ACC112 (cell line): ENCODE data around the gene TMTC1.

Experiments used
- H2AFZ ChIP-seq: fragments of 200-600 bp; sonication (generic); one replicate; pipeline ENCODE4 v1.6.0; 2017; ENCODE audit warnings: antibody characterized with exemption, low read length; ENCODE audit not compliant: unreplicated experiment
- H3K27ac ChIP-seq: fragments of 200-600 bp; sonication (generic); 2 replicates; pipeline ENCODE4 v1.5.1; 2014; ENCODE audit warnings: low read depth, mild to moderate bottlenecking, antibody characterized with exemption, low read length, moderate library complexity
- H3K27me3 ChIP-seq: fragments of 200-600 bp; sonication (generic); 2 replicates; pipeline ENCODE4 v1.6.1; 2014; ENCODE audit warnings: mild to moderate bottlenecking, antibody characterized with exemption, low read length, moderate library complexity, mixed read lengths; ENCODE audit not compliant: insufficient read depth
- H3K36me3 ChIP-seq: fragments of 200-600 bp; sonication (generic); 2 replicates; pipeline ENCODE4 v1.6.1; 2016; ENCODE audit warnings: mild to moderate bottlenecking, antibody characterized with exemption, low read length, moderate library complexity, mixed read lengths; ENCODE audit not compliant: insufficient read depth
- H3K4me1 ChIP-seq: fragments of 200-600 bp; sonication (generic); one replicate; pipeline ENCODE4 v1.6.1; 2016; ENCODE audit warnings: low read length, mixed read lengths; ENCODE audit not compliant: insufficient read depth, unreplicated experiment, control insufficient read depth
- H3K4me3 ChIP-seq: fragments of 200-600 bp; sonication (generic); 2 replicates; pipeline ENCODE4 v1.5.1; 2014; ENCODE audit warnings: mild to moderate bottlenecking, low read depth, low read length
- H3K79me2 ChIP-seq: fragments of 200-600 bp; sonication (generic); one replicate; pipeline ENCODE4 v1.6.0; 2016; ENCODE audit warnings: low read length; ENCODE audit not compliant: control insufficient read depth, unreplicated experiment, insufficient read depth

The TMTC1 gene

GRCh38 chr12:29756741-29757390 is 26.9 kb downstream of the TMTC1 start:
- Histone ChIP-seq H3K27me3 (no peaks in the 10 kb centered on the region), H2AFZ (no peak overlapping the region), H3K36me3 (peaks cover 64% of the 10 kb centered on the region), H3K27ac (peak overlapping the region; percentile 71), H3K4me3 (no peak overlapping the region), H3K4me1 (peaks cover 42% of the 10 kb centered on the region), H3K79me2 (peaks cover 11% of the 10 kb centered on the region)

DNA sequence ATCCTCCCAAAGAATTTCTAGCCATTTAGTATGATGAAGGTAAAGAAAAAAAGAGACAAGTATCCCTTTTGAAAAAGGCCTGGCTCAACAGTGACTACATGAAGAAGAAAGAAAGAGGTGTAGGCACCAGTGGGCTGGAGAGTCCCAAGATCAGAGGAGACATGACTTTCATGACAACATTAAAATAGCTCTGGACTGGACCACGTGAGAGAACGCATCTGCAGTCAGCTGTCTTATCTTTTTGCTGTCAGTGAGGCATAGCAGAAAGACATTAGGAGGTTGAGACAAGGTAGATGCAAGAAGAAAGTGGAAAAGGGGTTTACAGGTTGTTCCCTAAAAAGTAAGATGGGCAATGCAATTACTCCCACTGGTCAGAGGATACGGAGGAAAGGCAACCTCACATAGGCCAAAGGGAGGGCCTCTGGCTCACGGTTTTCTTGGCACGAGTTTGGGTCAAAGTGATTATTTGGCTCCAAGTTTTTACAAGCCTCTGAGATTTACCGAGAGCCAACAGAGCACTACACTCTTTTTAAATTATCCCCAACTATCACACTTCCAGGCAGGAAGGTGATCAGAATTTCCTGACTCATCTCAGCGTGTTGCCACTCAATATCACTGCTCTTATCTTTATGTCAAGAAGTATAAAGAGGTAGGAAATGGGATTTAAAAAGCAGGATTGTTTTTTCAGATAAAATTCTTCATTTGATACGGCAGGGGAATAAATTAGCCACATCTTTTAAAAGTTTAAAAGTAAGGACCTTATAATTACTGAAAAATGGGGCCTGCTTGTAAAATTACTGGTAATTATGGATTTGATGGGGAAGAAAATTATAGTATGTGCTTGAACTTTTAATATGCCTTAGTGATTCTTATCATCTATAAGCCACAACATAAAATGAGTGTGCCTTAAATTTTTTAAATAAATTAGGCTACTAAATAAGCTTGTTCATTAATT is 29.2 kb downstream of the TMTC1 start:
- Histone ChIP-seq H3K79me2 (peaks cover 17% of the 10 kb centered on the region), H2AFZ (no peak overlapping the region), H3K4me1 (peaks cover 53% of the 10 kb centered on the region), H3K36me3 (peaks cover 79% of the 10 kb centered on the region), H3K27me3 (no peaks in the 10 kb centered on the region), H3K4me3 (no peak overlapping the region), H3K27ac (no peak overlapping the region)

- Histone ChIP-seq H3K27me3 (no peaks in the 10 kb centered on the region), H3K79me2 (peaks cover 23% of the 10 kb centered on the region), H3K4me1 (peaks cover 53% of the 10 kb centered on the region), H3K36me3 (peaks cover 75% of the 10 kb centered on the region), H3K4me3 (no peak overlapping the region), H3K27ac (0 out of 2 replicates have a peak overlapping the region, but pooled peaks have one; percentile 3), H2AFZ (no peak overlapping the region)
Observed at GRCh38 chr12:29752121-29752520, 31.6 kb downstream of the TMTC1 start.

- Histone ChIP-seq H3K27ac (0 out of 2 replicates have a peak overlapping the region, but pooled peaks have one; percentile 3), H2AFZ (no peak overlapping the region), H3K4me1 (peaks cover 49% of the 10 kb centered on the region), H3K36me3 (peaks cover 77% of the 10 kb centered on the region), H3K4me3 (no peak overlapping the region), H3K27me3 (no peaks in the 10 kb centered on the region), H3K79me2 (peaks cover 25% of the 10 kb centered on the region)
Observed at GRCh38 chr12:29751676-29752075, 32.1 kb downstream of the TMTC1 start.

DNA sequence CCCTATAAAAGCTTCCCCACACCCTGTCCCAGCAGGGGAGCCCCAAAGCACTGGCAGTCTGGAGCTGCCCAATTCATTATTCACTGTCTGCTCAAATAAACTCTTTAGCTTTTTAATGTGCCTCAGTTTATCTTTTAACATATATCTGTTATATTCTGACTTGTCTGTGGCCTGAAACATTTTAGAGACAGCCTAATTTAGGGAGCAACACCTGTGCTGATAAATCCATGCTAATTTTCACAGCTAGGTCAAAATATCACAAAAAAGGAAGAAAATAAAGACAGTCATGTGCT is 32.9 kb downstream of the TMTC1 start:
- Histone ChIP-seq H3K79me2 (peaks cover 27% of the 10 kb centered on the region), H3K27me3 (no peaks in the 10 kb centered on the region), H3K4me3 (no peak overlapping the region), H3K27ac (peak overlapping the region; percentile 12; the same call in 1 of the 2 replicates), H3K4me1 (peaks cover 41% of the 10 kb centered on the region), H3K36me3 (peaks cover 79% of the 10 kb centered on the region), H2AFZ (no peak overlapping the region)

- H2AFZ ChIP-seq = no peak overlapping the region
- H3K27ac ChIP-seq = peak overlapping the region; percentile 12
- H3K36me3 ChIP-seq = peaks cover 77% of the 10 kb centered on the region
- no peaks in the 10 kb centered on the region for H3K27me3 ChIP-seq
- H3K4me1 ChIP-seq = peaks cover 41% of the 10 kb centered on the region
- no peak overlapping the region for H3K4me3 ChIP-seq
- H3K79me2 ChIP-seq = peaks cover 27% of the 10 kb centered on the region
Observed at GRCh38 chr12:29750131-29750927, 33.4 kb downstream of the TMTC1 start.

DNA sequence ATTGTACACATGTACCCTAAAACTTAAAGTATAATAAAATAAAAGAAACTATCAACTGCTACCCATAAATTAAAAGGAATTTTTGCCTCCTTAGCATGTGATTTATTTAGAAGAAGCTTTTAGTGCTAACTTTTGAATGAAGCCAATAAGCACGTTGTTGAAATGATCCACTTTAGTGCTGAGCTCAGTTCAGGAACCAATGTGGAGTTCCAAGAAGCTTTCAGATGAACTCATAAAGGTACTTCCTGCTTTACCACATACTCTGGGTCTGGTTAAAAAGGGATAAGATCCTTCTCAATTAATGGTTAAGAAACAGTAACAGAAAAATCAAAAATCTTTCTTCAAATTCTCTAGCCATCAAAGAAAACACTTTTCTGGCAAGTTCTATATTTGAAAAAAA is 39.4 kb downstream of the TMTC1 start:
- peak overlapping the region; percentile 38; the same call in 1 of the 2 replicates for H3K4me3 ChIP-seq
- peaks cover 23% of the 10 kb centered on the region for H3K36me3 ChIP-seq
- H3K27ac ChIP-seq = peak overlapping the region; percentile 99
- H3K79me2 ChIP-seq = peaks cover 23% of the 10 kb centered on the region
- no peak overlapping the region for H2AFZ ChIP-seq
- H3K4me1 ChIP-seq = peaks cover 66% of the 10 kb centered on the region
- no peaks in the 10 kb centered on the region for H3K27me3 ChIP-seq

- Histone ChIP-seq H3K27ac (peak overlapping the region; percentile 99), H2AFZ (no peak overlapping the region), H3K36me3 (peaks cover 20% of the 10 kb centered on the region), H3K27me3 (no peaks in the 10 kb centered on the region), H3K79me2 (peaks cover 28% of the 10 kb centered on the region), H3K4me1 (peaks cover 71% of the 10 kb centered on the region), H3K4me3 (peak overlapping the region; percentile 59)
Observed at GRCh38 chr12:29743801-29744200, 39.9 kb downstream of the TMTC1 start.

GRCh38 chr12:29743077-29743476 is 40.7 kb downstream of the TMTC1 start:
- H3K4me1 ChIP-seq = peaks cover 74% of the 10 kb centered on the region
- peak overlapping the region; percentile 99 for H3K27ac ChIP-seq

DNA sequence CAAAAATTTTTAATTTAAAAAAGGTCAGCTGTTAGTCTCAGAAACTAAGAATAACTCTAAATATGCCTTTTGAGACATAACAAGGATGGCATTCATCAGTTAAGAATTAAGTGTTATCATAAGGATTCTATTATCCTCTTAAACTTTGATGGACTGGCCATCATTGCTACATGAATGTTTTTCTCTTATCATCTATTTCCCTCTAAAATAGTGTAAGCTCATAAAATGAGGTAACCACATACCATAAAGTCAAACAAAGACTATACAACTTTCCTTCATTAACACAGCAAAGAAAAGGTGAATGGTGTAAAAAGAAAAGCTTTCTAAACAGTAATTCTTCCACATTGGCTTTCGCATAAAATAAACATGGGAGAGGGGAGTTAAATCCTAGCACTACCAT is 41.1 kb downstream of the TMTC1 start:
- H3K36me3 ChIP-seq = peaks cover 12% of the 10 kb centered on the region
- H3K27ac ChIP-seq = peak overlapping the region; percentile 99
- H3K4me1 ChIP-seq = peaks cover 76% of the 10 kb centered on the region
- H3K4me3 ChIP-seq = peak overlapping the region; percentile 59; the same call in 1 of the 2 replicates
- H3K27me3 ChIP-seq = no peaks in the 10 kb centered on the region
- peaks cover 37% of the 10 kb centered on the region for H3K79me2 ChIP-seq
- H2AFZ ChIP-seq = no peak overlapping the region

More at GRCh38 chr12:29743077-29743476, 40.7 kb downstream of the TMTC1 start:
- Histone ChIP-seq H3K27me3 (no peaks in the 10 kb centered on the region), H3K79me2 (peaks cover 36% of the 10 kb centered on the region), H2AFZ (no peak overlapping the region), H3K36me3 (peaks cover 15% of the 10 kb centered on the region), H3K4me3 (peak overlapping the region; percentile 59)
